Activated CD4-positive, alpha-beta T cell treated with anti-CD3 and anti-CD28 coated beads, Interleukin-2, amount 50 U/mL, for 48 hours (primary cell): ENCODE measurements around the gene SLC6A9.

Experiments used
- DNase-seq, 2 experiments: peaks; one replicate each; pipeline ENCODE4 v3.0.0-alpha.2; 2020

SLC6A9 gene

DNA sequence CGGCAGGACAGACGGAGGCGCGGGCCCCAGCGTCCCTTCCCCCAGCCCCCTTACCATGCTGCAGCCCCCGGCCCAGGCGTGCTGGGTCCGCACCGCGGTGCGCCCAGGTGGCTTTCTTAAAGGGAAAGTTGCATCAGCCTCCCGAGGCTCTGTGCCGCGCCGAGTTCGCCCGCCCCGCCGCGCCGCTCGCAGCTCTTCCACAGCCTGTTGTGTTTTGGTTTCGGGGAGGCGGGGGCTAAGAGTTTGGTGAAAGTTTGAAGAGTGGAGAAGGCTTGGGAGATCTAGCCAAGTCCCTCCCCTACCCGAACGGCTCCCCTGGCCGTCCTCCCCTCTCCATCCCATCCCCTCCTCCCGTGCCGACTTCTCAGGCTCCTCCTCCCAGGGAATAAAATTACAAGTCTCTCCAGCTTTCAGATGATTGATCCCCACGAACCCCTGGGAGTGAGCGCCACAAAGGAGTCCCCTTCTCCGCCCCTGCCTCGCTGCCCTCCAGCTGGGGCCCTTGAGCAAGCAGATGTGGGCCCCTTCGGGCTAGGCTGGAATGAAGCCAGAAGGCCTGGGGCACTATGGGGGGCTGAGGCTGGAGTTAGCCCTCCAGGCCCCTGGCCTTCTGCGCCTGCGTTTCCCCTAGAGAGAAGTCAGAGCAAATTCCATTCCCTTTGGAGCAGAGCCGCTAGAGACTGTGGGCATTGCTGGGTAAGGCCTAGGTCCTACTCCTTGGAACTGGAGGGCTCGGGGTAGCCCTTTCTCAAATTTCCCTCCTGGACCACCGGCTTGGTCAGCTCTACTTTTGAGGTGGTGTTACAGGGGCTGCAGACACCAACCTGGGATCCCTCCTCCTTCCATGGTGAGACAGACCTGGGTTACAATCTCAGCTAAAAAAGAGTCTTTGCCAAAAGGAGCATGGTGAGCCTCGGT is at the start of gene SLC6A9:
Gene SLC6A9, minus strand, starts transcription at position 211 of the 918 bp plus-strand sequence. CDS start 7,185 bp downstream, outside the sequence.
- peak; percentile 50 to 57 for DNase-seq

DNA sequence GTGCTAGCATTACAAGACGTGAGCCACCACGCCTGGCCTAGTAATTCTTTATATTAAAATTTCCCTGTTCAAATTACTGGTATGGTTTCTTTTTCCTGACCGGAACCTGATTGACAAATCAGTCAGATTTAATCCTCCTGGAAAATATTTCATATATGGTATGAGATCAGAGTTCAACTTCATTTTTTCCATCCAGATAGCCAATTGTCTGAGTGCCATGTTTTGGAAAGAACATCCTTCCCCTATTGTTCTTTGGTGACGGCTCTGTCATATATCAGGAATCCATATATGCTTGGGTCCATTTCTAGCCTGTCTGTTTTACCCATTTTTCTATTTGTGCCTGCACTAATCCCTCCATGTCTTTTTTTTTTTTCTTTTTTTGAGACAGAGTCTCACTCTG is 48.3 kb upstream of the SLC6A9 start:
- DNase-seq = no peak

GRCh38 chr1:44078104-44078503 is 46.8 kb upstream of the SLC6A9 start:
- DNase-seq = no peak

DNA sequence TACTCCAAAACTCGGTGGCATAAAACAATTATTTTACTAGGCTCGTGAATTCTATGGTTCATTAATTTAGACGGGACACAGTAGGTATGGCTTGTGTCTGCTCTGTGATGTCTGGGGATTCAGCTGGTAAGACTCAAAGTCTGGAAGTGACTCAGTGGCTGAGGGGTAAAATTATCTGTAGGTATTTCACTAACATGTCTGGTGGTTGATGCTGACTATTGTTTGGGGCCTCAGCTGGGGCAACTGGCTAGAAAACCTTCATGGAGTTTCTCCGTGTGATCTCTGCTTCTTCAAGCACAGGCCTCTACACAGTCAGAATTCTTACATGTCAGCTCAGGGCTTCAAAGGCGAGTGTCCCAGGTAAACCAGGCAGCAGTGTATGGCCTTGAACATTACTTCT is 46.2 kb upstream of the SLC6A9 start:
- DNase-seq = no peak

GRCh38 chr1:44076066-44076465 is 44.8 kb upstream of the SLC6A9 start:
- no peak for DNase-seq

DNA sequence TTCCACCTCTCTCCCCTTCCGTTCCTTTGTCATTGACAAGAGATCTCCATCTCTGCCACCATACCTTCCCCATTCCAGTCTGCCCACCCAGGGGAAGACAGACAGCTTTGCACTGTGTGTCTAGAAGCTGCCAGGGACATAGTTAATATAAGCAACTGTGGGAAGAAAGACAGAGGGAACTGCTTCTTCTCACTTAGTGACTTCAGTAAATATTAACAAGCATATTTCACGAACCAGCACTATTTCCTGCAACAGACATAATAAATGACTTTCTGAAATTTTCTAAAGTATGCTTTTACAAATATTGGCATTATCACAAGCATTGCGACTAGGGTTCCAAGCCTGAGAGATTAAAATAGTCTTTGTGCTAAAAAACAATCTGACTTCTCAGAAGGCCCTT is 43.2 kb upstream of the SLC6A9 start:
- DNase-seq = no peak

DNA sequence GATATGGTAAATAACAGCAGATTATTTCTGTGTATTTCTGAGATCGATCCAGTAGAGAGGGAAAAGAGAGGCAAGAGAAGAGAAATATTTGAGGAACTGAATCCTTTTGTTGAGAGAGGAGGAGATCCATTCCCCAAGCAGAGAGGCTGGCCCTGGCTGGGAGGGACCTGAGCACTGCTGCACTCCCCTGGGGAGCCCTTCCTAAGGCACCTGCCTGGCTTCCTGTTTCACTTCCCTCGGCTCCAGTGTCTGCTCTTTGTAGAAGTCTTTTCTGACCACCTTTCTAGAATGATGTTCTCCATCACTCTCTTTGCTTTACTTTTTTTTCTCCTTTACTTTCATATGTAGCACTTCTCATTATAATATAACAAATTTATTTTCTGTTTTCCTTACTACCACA is 42.3 kb upstream of the SLC6A9 start:
- DNase-seq = no peak

GRCh38 chr1:44072821-44073220 is 41.6 kb upstream of the SLC6A9 start:
- no peak for DNase-seq

DNA sequence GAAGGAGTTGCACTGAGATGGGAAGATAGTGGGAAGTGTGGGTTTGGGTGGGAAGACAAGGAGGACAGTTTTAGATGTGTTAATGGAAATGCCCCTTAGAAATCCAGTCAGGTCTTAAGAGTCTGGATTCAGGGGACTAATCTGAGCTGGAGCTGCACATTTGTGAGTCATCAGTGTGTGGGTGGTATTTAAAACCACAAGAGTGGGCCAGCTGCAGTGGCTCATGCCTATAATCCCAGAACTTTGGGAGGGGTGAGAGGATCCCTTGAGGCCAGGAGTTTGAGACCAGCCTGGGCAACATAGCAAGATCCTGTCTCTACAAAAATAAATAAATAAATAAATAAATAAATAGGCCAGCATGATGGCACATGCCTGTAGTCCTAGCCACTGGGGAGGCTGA is 40.9 kb upstream of the SLC6A9 start:
- DNase-seq = no peak

GRCh38 chr1:44071461-44071860 is 40.2 kb upstream of the SLC6A9 start:
- no peak for DNase-seq

DNA sequence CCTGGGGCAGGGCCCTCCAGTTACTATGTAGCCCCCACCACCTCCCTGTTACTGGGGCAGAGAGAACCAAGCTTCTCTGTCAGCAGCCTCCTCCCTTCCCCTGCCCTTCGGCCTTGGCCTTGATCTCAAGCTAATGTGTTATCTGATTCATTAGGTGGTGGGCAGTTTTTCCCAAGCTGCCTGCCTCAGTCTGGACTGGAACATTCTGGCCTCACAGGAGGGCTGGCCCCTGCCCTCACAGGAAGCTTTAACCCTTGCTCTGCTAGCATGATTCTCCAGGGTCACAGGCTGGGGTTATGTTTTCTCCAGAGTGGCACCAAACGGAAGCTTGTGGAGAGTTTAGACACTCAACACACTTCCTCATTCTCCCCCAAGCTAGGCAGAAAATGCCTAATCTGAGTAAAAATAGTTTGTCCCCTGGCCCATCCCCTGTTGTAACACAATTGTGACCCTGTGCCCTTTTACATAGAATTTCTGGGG is 37.2 kb upstream of the SLC6A9 start:
- no peak for DNase-seq

DNA sequence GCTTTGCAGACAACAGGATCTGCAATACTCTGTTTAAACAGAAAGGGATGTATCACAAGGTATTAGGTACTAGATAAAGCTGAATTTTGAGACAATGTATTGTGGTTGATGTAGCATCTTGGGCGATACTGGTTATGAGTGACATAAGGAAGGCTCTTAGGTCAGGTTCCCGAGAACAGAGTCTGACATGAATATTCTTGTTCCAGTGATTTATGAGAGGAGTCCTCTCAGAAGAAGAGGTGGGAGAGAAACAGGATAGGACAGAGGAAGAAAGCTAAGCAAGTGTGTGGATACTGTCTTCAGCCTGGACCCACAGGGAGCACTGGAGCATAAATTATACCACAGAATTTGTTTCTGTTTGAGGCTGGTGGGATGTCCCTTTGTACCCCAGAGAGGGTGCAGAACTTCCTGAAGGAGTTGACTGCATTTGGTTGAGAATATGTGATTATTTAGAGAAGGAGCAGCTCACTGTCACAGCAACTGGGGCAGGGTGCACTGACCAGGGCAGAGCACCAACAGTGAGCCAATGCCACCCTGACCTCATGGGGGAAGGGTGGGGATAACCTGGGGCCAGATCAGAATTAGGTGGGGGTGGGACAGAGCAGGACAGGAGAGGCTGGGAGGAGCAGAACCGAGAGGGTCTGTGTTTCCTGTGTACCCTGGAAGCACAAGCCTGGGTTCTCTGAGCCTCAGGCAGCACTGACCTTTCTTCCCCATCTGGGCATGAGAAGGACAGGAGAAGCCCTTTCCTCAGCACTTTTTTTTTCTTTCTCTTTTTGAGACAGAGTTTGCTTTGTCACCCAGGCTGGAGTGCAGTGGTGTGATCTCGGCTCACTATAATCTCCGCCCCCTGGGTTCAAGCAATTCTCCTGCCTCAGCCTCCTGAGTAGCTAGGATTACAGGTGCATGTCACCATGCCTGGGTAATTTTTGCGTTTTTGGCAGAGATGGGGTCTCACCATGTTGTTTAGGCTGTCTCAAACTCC is 36.3 kb upstream of the SLC6A9 start:
- DNase-seq = no peak

- DNase-seq = no peak
Measured at GRCh38 chr1:44062656-44063179, 31.5 kb upstream of the SLC6A9 start.

- DNase-seq = no peak
Measured at GRCh38 chr1:44061857-44062256, 30.6 kb upstream of the SLC6A9 start.

GRCh38 chr1:44060830-44061267 is 29.6 kb upstream of the SLC6A9 start:
- no peak for DNase-seq

DNA sequence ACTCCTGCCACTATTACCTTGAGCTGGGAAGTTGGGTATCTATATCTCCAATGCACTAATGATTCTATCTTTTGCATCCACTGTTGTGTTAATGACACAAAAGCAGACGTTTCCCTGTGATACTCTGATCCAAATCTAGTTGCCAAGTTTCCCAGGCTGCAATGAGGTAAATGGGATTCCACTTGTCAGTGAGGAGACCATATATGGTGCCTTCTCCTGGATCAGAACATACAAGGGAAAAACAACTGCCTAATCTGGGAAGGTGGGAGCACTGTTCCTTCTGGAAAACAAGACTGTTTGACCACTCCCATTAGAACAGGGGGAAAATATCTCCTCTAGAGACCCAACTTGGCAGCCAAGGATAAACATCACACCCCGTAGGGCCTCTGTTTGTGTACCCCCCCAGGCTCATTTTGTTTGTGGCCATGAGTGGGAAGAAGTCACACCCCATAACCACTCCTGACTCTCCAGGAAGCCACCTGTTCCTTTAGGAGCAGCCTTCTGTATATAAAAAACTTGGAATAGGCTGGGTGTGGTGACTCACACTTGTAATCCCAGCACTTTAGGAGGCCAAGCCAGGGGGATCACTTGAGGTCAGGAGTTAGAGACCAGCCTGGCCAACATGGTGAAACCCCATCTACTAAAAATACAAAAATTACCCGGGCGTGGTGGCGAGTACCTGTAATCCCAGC is 28.5 kb upstream of the SLC6A9 start:
- DNase-seq = no peak

- DNase-seq = no peak
Measured at GRCh38 chr1:44059212-44059611, 27.9 kb upstream of the SLC6A9 start.

DNA sequence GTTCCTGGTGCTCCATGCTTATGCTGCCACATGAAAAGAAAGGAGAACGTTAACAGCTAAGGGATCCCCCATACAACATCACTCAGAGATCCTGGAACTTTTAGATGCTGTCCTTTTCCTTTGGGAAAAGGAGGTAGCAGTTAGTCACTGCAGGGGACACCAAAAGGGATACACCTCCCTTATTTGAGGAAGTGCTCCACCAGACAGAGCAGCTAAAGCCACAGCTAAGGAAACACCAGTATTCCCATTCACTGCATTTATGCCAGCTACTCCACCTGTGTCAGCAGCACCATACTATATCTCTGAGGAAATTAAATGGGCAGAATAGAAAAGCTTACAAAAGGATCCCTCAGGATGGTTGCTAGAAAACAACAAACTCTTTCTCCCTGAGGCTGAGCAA is 26.0 kb upstream of the SLC6A9 start:
- no peak for DNase-seq

DNA sequence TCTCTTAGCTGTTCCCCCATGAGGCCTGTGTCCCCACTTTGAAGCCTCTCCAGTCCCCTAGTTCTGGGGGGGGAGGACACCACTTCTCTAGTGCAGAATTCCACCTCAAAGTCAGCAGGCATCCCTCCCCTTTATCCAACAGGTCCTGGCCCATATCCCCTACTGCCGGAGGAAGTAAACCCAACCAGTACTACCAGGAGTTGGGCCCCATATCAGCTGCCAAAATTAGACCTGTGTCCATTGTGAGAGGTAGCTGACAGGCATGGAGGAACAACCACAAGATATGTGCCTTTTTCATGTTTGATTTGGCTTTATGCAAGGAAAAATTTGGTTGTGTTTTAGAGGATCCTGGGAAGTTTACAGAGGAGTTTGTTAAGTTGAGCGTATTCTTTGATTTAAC is 22.1 kb upstream of the SLC6A9 start:
- no peak for DNase-seq

GRCh38 chr1:44050261-44050660 is 19.0 kb upstream of the SLC6A9 start:
- DNase-seq = no peak

DNA sequence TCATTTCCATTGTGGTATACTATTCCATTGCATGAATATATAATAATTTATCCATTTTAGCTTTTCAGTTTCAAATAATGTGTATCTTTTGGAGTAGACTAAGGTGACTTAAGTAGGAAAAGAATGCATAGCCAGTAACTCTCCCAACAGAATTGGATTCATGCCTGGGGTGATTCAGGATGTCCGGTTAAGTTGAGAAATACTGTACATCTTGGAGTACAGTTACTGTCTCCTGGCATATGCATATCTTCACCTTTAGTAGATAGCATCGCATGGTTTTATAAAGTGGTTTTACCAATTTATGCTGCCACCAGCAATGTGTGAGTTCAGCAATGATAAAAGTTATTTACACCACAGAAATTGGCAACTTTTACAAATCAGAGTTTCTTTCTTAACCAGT is 18.6 kb upstream of the SLC6A9 start:
- DNase-seq = no peak

DNA sequence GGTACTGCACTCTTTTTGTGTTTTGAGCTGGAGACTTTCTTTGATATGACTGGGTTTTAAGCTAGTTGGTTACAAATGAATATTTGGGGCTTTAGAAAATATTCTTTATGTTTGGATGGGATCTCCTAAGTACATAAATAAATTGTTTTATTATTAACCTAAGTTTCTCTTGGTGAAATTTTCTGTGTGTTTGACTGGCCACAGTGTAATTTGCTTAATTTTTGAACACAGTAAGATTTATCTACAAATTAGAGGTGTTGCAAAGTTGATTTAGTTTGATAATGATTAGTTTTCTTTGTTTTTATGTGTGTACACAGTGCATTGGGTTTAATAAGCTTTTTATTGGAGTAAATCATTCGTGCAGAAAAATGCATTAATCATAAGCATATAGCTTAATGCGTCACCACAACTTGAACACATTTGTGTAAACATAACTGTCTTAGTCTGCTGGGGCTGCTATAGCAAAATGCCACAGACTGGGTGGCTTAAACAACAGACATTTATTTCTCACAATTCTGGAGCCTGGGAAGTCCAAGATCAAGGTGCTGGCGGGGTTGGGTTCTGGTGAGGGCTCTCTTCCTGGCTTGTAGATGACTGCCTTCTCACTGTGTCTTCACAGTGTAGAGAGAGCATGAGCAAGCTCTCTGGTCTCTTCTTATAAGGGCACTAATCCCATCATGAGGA is 17.4 kb upstream of the SLC6A9 start:
- DNase-seq = no peak
